HG03354 (cell line): ENCODE data around the gene ALS2.
A peak's percentile ranks its signal among the peaks of the same experiment; 100 is the strongest.
"Not testable (repeated sequence)": the region's sequence is repeated elsewhere in the genome, so short reads cannot be mapped to it uniquely, and the experiment has no call there.

Experiments used
- ATAC-seq: cut with Tn5 transposase; IDR thresholded peaks from one replicate; pipeline ENCODE4 v1.9.1; 2021; ENCODE audit warnings: mild to moderate bottlenecking; ENCODE audit not compliant: unreplicated experiment, poor library complexity, severe bottlenecking

Gene ALS2

DNA sequence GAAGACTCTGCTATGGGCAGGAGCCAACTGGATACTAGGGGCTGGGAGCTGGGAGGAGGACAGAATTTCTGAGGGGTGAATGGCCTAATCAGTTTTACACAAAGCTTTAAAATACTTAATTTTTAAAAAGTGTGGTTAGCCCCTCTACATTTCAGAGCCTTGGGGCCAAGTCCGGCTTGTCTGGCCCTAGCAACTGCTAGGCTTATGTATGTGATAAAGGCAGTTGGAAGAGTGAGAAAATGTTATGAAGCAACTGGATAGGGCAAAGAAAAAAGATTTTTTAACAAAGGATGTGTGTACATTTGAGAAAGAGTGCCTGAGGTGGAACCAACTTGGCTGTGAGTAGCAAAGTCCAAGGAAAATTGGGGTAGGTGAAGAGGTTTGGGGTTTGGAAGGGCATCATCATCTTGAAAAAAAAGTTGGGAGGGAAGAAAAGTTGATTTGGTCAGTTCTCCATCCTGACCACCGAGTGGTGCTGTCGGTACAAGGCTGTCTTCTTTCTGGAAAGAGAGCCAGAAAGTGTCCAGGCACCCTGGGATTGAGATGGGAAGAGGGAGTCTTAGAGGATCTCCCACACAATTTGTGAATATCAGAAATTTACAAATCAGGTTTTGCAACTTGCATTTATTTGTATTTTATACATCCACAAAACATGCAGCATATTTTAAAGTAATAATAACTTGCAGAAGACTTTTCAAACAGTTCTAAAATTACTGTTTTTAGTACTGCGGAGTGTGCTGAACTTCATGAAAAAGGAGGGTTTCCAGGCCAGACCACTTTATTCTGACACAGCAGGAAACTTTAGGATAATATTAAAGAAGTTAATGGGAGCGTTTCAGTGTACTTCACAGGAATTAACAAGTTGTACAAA is 15.1 kb upstream of the ALS2 start:
- no peak for ATAC-seq

DNA sequence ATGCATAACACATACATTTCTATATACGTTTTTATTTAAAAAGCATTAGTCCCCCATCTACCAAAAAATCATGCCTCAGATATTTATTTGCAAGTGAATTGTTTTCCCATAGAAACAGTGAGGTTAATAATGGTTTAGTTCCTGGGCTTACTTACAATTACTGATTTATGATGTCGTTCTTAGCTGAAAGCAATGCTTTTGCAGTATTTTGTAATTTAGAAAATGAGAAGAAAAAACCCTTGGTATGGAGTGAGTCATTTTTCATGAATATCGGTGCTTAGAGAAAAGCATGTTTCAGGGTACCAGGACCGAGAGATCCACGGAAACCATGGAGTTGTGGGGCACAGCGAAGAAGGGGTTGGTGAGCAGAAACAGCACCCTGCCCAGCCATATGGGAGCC is 13.6 kb upstream of the ALS2 start:
- no peak for ATAC-seq

DNA sequence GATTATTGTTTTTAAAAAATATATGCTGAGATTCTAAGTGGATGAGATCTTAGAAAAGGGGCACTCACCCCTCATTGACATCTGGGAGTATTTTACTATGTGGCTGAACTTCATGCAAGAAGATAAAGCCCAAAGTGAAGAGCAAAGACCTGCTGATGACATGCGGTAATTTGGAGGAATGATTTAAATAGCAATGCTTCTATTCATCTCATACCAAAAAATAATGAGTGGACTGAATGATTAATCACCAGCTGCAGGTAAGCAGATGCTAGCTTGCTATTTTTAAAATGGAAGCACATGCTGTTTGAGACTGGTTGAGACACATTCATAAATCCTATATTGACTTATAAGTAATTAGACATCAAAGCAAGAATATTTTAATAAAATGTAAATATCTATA is 12.9 kb upstream of the ALS2 start:
- ATAC-seq: no peak

DNA sequence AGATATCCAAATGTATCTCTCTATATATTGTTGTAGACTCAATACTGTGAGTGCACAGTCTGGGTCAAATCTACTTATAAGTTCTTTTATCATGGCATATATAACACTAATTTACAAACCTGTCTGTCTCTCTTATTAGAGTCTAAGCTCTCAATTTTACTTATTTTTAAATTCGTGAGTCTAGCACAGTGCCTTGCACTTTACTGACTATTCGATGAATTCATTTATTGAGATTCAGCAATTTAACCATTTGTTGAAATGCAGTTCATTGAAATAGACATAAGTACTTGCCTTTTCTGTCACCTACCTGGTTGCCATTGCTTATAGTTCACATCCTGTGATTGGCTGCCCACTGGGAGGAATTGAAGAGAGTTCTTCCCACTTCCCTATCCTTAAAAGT is 10.3 kb upstream of the ALS2 start:
- ATAC-seq: no peak

DNA sequence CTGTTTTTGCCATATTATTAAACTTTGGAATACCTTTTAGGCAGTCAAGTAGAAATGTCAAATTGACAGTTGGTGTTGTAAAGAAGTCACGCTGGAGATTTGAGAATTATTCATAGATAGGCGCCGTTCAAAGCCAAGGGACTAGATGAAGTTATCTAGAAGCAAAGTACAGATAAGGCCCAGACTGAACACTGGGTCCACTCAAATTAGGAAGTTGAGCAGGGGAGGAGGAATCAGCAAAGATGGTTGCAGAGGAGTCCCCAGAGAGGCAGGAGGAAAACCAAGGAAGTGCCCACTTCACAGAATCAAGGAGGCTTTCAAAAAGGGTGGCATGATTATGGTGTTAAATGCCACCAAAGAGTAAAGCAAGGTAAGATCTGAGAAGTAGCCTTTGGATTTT is 9.6 kb upstream of the ALS2 start:
- no peak for ATAC-seq

DNA sequence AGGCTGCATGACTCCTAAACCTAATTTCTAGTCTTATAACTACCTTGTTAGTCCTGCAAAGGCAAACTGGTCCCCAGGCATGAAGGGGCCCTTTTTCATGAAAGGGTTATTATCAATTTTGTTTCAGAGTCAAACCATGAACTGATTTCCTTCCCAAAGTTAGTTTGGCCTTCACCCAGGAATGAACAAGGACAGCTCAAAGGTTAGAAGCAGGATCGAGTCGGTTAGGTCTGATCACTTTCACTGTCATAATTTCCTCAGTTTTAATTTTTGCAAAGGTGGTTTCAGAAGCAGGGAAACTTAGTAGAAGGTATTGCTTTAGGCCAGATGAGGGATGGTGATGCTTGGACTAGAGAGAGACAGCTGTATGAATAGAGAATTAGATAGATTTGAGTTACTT is 8.7 kb upstream of the ALS2 start:
- ATAC-seq: no peak

DNA sequence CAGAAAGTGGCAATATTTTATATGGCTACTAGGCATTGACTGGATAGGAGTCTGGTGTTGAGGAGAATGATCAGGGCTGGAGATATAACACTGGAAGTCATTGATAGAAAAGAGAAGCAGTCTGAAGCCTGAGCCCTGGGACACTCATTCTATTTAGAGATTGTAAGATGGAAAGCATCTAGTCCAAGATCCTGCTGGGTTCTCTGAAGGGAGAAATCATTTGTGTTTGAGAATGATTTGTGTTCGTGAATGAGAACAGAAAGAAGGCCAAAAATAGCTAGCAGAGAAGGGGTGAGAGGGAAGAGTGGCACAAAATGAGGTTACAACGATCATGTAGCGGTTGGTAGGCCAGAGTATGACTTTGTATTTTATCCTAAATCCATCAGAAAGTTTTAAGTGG is 7.6 kb upstream of the ALS2 start:
- no peak for ATAC-seq

DNA sequence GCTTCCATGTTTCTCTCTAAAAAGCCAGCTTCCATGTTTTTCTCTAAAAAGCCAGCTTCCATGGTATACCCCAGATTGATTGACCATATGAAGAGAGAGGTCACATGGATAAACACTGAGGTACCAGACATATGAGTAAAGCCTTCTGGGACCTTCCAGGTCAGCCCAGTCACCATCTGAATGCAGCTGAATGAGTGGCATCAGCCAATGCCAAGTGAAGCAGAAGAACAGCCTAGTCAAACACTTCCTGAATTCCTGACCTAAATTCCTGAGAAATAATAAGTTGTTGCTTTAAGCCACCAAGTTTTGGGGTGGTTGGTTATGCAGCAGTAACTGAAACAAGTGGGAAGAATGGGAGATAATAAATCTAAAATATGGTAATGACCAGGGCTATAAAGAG is 5.7 kb upstream of the ALS2 start:
- no peak for ATAC-seq

DNA sequence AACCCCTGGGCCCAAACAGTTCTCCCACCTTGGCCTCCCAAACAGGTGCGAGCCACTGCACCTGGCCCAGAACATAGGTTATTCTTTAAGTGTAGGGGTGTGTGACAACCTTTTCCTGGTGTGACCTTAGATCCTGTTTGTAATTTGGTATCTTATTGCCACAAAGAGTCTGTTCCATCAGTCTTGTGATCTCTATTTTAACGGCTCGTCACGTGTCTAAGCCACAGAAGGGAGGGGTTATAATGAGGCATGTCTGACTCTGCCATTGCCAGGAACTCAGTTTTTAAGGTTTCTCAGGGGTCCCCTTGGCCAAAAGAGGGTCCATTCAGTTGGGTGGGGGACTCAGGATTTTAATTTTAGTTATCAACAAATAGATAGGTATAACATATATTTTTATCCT is 4.4 kb upstream of the ALS2 start:
- no peak for ATAC-seq

DNA sequence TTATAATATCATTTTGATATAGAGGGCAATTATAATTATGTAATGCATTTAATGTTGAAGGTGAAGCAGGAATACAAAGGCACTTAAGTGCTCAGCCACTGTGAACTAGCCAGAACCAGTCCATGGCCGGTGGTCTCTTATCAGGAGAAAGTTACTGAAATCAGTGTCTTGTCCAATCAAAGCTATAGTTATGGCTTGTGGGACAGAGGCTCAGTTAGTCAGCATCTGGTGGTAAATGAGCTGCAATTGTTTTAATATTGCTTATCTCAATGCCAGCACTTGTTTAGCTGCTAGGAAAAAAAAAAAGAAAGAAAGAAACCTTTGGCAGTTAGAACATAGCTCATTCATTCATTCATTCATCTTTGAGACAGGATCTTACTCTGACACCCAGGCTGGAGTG is 3.8 kb upstream of the ALS2 start:
- ATAC-seq: no peak

DNA sequence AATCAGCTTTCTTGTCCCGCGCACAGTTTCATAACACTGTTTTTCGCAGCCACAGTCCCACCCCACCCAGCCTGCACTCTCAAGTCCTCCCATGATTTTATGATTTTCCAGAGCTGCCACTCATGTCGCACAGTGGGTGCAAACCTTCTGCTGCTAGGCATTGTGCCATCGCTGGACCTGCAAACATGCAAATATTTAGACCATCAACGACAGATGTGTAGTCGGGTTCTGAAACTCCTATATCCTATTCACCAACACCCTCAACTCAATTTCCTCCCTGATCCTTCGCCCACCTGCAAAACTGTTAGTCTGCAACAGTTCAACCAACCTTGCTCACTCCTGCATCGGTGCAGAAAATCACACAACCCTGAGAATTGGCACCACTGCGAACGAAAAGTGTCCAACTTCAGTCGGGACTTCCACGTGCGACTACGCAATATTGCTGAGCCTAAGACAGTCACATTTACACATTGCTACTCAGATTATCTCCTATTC is 871 bp upstream of the ALS2 start:
- peak; percentile 8 for ATAC-seq

DNA sequence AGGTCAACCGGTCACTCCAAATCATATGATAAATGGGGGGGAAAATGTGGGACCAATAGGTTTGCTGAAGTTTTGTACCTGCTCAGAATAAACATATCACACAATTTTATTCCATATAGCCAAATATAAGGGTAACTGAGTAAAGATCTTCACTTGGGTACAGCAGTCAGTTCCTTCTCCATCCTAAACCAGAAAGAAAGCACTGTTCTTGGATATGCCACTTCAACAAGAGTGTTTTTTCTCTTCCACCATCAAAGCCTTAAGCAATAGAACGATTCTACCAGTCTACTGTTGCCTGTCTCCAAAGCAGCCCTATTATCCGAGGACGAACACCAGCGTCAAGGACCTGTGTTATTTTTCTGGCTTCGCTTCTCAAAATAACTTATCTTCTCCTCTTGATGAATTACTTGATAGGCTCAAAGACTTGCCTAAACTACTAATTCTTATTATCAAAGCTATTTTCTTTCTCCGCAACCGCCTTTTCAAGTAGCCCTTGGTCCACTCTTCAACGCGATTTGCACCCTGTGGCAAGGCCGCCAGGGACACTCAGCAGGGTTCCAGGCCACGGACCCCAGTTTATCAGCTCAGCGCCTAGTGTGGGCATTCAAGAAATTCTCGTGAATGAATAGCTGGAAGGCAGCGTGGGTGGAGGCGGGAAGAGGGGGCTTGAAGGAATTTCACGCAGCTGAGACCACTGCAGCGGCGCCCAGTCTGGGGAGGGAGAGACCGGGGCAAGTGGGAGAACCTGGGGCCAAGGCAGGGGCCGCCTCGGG is 646 bp downstream of the ALS2 start:
- ATAC-seq: peak; percentile 21

DNA sequence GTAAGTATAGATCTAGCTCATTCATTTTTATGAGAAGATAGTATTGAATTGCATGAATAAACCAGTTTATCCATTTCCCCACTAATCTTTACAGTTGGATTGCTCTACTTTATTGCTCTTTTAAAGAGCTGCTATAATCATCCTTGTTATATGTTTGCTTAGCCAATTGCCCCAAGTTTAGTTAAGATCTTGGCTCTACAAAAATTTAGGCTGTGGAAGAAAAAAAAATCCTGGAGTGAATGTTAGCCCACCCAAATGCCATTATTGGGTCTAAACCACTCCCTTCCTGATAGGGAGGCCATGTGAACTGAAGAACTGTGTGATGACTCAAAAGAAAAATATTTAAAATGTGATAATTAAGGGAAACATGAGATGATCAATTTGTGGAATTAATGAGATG is 2.9 kb downstream of the ALS2 start:
- ATAC-seq: no peak

DNA sequence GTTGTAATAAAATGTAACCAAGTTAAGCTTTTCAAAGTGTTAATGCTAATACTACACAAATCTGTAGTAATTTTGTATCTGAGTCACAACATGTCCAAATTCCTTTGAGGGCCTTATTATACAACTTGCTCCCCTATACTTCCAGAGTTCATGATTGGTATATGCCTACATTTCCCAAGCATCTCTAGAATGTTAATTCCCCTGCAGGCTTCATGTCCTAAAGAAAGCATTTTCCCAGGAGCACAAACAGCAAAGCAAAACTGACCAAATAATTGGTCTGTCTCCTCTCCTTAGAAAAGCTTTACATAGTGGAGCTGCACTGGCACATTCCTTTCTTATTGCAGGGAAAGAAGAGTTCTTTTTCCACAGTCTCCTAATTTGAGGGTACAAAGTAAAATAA is 3.7 kb downstream of the ALS2 start:
- ATAC-seq: no peak

DNA sequence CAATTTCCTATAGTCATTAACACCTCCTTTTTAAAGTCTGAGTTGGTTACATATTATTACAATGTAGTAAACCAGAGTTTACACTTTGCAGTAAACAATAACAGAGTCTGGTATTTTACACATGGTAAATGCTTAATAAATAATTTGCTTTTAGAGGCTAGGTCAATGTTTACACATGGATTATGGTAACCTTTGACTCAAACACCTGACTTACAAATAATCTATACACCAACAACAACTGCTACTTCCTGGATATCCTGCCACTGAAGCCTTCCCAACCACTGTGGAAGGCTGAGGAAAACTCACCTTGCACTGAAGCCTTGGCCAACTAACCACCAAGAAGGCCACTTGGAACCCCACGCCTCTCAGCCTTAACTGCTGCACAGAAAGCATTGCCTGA is 5.4 kb downstream of the ALS2 start:
- ATAC-seq: no peak

DNA sequence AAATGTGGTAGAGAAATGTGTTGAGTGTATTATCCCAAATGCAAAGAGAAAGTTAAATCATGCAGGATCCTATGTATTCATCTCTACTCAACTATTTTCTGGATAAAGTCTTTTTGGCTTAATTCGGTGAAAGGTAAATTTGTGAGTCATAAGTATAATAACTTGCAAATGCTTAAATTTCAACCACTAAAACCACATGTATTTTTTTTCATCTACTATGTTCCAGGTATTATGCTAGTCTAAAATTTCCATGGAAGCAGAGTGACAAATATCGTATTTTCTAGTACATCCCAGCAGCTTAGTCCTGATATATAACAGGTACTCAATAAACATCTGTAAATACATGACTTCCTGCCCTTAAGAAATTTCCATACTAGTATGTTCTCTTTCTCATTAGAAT is 6.2 kb downstream of the ALS2 start:
- ATAC-seq: no peak

DNA sequence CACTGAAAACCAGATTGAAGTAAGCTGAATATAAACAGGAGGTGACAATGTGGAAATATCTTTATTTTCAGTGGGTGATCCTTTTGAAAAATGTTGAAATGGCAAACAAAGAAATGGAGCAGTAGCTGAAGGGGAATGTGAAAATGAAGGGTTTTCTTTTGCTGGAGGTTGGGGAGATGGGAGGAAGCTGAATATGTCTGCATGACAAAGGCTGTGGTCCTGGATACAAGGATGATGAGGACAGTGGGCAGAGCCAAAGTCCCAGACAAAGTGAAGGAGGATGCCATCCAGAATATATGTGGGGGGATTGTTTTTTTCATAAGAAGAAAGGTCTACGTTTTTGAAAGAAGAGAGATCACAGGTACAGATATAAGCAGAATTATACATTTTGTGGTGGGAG is 6.7 kb downstream of the ALS2 start:
- ATAC-seq: no peak

DNA sequence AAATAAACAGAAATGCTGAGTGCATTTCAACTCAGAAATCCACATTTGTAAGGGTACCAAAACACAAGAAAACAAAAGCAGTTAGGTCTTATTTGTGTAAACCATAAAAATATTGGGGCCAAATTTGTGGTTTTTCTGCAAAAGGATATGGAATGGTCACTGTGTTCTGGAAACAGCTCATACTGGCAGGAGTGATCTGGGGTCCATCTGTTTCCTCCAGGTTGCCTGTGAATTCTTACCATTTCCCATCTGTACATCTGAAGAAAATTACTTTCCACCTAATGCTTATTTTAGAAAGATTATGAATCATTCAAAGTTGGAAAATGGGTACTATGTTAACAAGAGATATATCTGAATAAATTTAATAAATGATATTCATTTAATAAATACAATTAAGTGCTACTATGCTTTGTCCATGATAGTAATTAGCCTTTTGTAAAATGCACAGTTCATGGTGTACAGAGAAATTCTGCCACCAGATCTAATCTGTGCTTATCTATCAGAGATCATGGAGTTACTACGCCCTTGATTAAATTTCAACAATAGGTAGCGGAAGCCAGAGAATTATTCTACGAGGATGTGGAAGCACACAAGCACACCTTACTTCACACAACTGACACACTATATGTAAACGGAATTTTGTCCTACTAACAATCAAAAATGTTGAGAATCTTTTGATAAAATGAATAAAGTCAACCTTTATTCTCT is 10.9 kb downstream of the ALS2 start:
- no peak for ATAC-seq

DNA sequence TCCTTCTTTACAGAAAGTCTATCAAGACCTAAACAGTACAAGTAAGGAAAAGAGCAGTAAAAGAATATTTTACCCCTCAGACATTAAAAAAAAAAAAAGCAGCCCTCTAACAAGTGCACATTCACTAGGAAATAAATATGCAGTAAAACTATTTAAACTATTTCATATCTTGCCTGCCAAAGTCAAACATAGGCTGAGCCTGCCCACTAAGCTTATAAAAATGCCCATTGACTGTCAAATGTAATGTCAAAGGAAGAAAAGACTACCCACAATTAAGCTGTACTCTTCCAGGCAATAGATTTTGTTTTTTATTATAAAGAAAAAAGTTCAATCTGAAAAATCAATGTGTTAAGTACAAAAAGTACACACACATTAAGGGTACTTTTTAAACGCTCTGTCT is 11.8 kb downstream of the ALS2 start:
- no peak for ATAC-seq

DNA sequence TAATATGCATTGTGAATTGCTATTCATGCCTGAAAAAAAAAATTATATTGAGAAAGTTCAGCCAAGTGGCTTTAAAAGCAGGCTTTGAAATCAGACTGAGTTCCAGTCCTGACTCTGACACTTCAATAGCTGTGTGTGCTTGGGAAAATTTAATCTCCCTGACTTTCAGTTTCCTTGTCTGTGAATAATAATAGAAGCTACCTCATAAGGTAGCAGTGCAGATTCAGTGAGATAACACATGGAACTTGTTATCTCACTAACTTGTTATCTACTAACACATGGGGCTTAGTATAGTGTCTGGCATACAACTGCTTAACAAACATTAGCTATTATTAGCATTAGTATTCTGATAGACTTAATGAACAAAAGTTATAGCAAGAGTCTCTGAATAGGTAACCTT is 14.9 kb downstream of the ALS2 start:
- ATAC-seq: no peak

DNA sequence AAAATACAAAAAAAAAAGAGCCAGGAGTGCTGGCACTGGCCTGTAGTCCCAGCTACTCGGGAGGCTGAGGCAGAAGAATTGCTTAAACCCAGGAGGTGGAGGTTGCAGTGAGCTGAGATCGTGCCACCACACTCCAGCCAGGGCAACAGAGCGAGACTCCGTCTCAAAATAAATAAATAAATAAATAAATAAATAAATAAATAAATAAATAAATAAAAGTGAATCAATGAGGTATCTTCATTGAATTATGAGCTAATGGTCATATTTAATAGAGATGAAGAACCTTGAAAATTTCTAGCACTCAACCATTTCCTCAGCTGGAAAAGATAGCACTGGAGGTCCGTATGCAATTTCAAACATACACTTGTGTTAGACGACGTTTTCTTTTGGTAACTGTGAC is 16.3 kb downstream of the ALS2 start:
- ATAC-seq: not testable (repeated sequence)
